Measurements from ENCODE around the gene CCT2.
A peak's percentile ranks its signal among the peaks of the same experiment; 100 is the strongest.

Gene CCT2

GRCh38 chr12:69550569-69551350 is 34.5 kb upstream of the CCT2 start:
- TF ChIP-seq CTCF (IDR thresholded peaks at IDR 0.05; ENCODE audit: insufficient read depth, low read length, missing control alignments), result no peak
- ChIA-PET CTCF (interaction anchor here (1.4 to 2.3 kb wide), 3 partner anchors 8 to 20 kb away, joined by 3 to 13 read pairs (median 4); no protein-coding TSS in a partner anchor), POLR2A (no interaction called here)
- DNase-seq (ENCODE audit: low read depth, low spot score), result no peak
- H3K4me3 ChIP-seq (ENCODE audit: low read depth, low read length), result no peak overlapping the region

- POLR2A ChIA-PET, result interaction anchor here (1.4 kb wide), 1 partner anchor 26 kb away, joined by 3 read pairs; no protein-coding TSS in a partner anchor
- CTCF ChIA-PET, result interaction anchor here (1.0 to 10.9 kb wide), 6 partner anchors 9 to 165 kb away, joined by 3 to 78 read pairs (median 4); no protein-coding TSS in a partner anchor
Observed at GRCh38 chr12:69553628-69554248, 31.5 kb upstream of the CCT2 start.

GRCh38 chr12:69555461-69555860 is 29.8 kb upstream of the CCT2 start:
- DNase-seq (ENCODE audit: low read depth, low spot score), result peak; percentile 91
- ChIA-PET POLR2A (interaction anchor here (0.6 to 1.4 kb wide), 4 partner anchors 11 to 85 kb away, joined by 3 to 9 read pairs (median 3); partner anchors contain the start of gene FRS2), CTCF (interaction anchor here (1.5 to 10.9 kb wide), 4 partner anchors 10 to 197 kb away, joined by 5 to 78 read pairs (median 10); no protein-coding TSS in a partner anchor)
- no peak overlapping the region for H3K4me3 ChIP-seq (ENCODE audit: low read depth, low read length)
- TF ChIP-seq CTCF (IDR thresholded peaks at IDR 0.05; ENCODE audit: insufficient read depth, low read length, missing control alignments), result no peak

More at GRCh38 chr12:69553628-69554248, 31.5 kb upstream of the CCT2 start:
- TF ChIP-seq CTCF (IDR thresholded peaks at IDR 0.05; ENCODE audit: insufficient read depth, low read length, missing control alignments), result no peak
- DNase-seq (ENCODE audit: low read depth, low spot score), result no peak
- no peak overlapping the region for H3K4me3 ChIP-seq (ENCODE audit: low read depth, low read length)

- ChIA-PET POLR2A (no interaction called here), CTCF (interaction anchor here (1.1 to 10.9 kb wide), 3 partner anchors 10 to 128 kb away, joined by 3 to 78 read pairs (median 17); no protein-coding TSS in a partner anchor)
- TF ChIP-seq CTCF (IDR thresholded peaks at IDR 0.05; ENCODE audit: insufficient read depth, low read length, missing control alignments), result no peak
- DNase-seq (ENCODE audit: low read depth, low spot score), result no peak
- H3K4me3 ChIP-seq (ENCODE audit: low read depth, low read length), result no peak overlapping the region
Observed at GRCh38 chr12:69556383-69556782, 28.9 kb upstream of the CCT2 start.

- ChIA-PET POLR2A (no interaction called here), CTCF (interaction anchor here (1.4 to 12.9 kb wide), 4 partner anchors 8 to 174 kb away, joined by 3 to 231 read pairs (median 41); no protein-coding TSS in a partner anchor)
- no peak overlapping the region for H3K4me3 ChIP-seq (ENCODE audit: low read depth, low read length)
- no peak for TF ChIP-seq CTCF (IDR thresholded peaks at IDR 0.05; ENCODE audit: insufficient read depth, low read length, missing control alignments)
- no peak for DNase-seq (ENCODE audit: low read depth, low spot score)
Observed at GRCh38 chr12:69563166-69563762, 22.0 kb upstream of the CCT2 start.

Data from AG04449 (cell line).